Natural killer cell (primary cell): Measurements from ENCODE around the gene APCDD1L. TPM values are rescaled to one million over a fixed set of nuclear protein-coding genes. Genes with fewer than 3 reads are reported as not detected.

Experiments
- ATAC-seq, 3 donors: fragments of 150-1000 bp in 2 of 3; fragments of 200-7000 bp in 1 of 3; cut with Tn5 transposase; 1 replicate in 1 of 3; 2 replicates in 2 of 3; pipeline ENCODE4 v1.10.0; 2021; ENCODE audit warnings: mild to moderate bottlenecking in 2 of 3, moderate library complexity in 2 of 3
- DNase-seq, 2 donors: peaks; one replicate each; pipeline versions ENCODE4 v3.0.0 to v3.0.0-alpha.2; 2013 to 2021; ENCODE audit warnings: mixed read lengths in 1 of 2
- H3K27ac ChIP-seq: one replicate; pipeline ENCODE4 v1.5.1; 2013; ENCODE audit warnings: mild to moderate bottlenecking, low read length
- H3K27me3 ChIP-seq: one replicate; pipeline ENCODE4 v1.6.1; 2013; ENCODE audit warnings: low read length; ENCODE audit not compliant: control insufficient read depth, insufficient read depth
- H3K36me3 ChIP-seq: one replicate; pipeline ENCODE4 v1.6.1; 2013; ENCODE audit warnings: low read length; ENCODE audit not compliant: control insufficient read depth, insufficient read depth
- H3K4me1 ChIP-seq: one replicate; pipeline ENCODE4 v1.6.1; 2013; ENCODE audit warnings: low read length; ENCODE audit not compliant: control insufficient read depth, insufficient read depth
- H3K4me3 ChIP-seq: one replicate; pipeline ENCODE4 v1.5.1; 2013; ENCODE audit warnings: low read length
- H3K9me3 ChIP-seq: one replicate; pipeline ENCODE4 v1.6.1; 2013; ENCODE audit warnings: low read length; ENCODE audit not compliant: control insufficient read depth, insufficient read depth
- H3K27ac Mint-ChIP-seq, 2 donors: one replicate each; pipeline ENCODE4 v1.8.0; 2022; ENCODE audit warnings: mild to moderate bottlenecking in 2 of 2, mixed read lengths in 2 of 2, moderate library complexity in 1 of 2
- H3K27me3 Mint-ChIP-seq, 2 donors: one replicate each; pipeline ENCODE4 v1.8.0; 2022; ENCODE audit warnings: low read depth in 2 of 2, mixed read lengths in 2 of 2
- H3K36me3 Mint-ChIP-seq: one replicate; pipeline ENCODE4 v1.8.0; 2022; ENCODE audit warnings: mixed read lengths
- H3K4me1 Mint-ChIP-seq, 2 donors: one replicate each; pipeline ENCODE4 v1.8.0; 2022; ENCODE audit warnings: mixed read lengths in 2 of 2
- H3K4me3 Mint-ChIP-seq: one replicate; pipeline ENCODE4 v1.8.0; 2022; ENCODE audit warnings: mild to moderate bottlenecking, moderate library complexity, mixed read lengths
- H3K9me3 Mint-ChIP-seq, 2 donors: one replicate each; pipeline ENCODE4 v1.8.0; 2022; ENCODE audit warnings: mixed read lengths in 2 of 2
- CTCF ChIP-seq: fragments of 200-600 bp; IDR thresholded peaks from one replicate; pipeline ENCODE4 v1.8.0; 2022; ENCODE audit warnings: antibody characterized with exemption
- WGBS: methylation state at CpG from one replicate; pipeline ENCODE4 v1.1.7; 2013; ENCODE audit warnings: missing lambda C conversion rate; ENCODE audit not compliant: insufficient coverage; 5-methylcytosine and 5-hydroxymethylcytosine counted together
- intact Hi-C: fragments of 100-400 bp; cut with micrococcal nuclease; formaldehyde crosslinking; loops from one replicate; pipeline ENCODE4 v1.14.2; 2022
- total RNA-seq, 4 donors: library from RNA; stranded (reverse); fragments of 120-200 nt in 1 of 4; gene quantifications; one replicate each; pipeline versions ENCODE4 v1.2.3 to v1.2.4, GENCODE V29; 2013 to 2022

Gene APCDD1L
- total RNA-seq, 3 donors from 2014 or later (not counting 1 experiment from before 2014, with no cell fraction given): not detected

GRCh38 chr20:58424218-58424969 lies 90.8 kb downstream of the APCDD1L start:
- Histone ChIP-seq H3K36me3 (peaks cover 22% of the 10 kb centered on the region), H3K4me1 (no peaks in the 10 kb centered on the region), H3K4me3 (no peak overlapping the region), H3K27me3 (no peaks in the 10 kb centered on the region), H3K27ac (no peak overlapping the region), H3K9me3 (no peaks in the 10 kb centered on the region)
- TF ChIP-seq CTCF: no peak
- peak overlapping the region in 1 of 2 donors; percentile 28 for H3K27ac Mint-ChIP-seq
- ATAC-seq (no peak), DNase-seq (no peak)
- H3K4me1 Mint-ChIP-seq: peaks cover 12 to 23% of the 10 kb centered on the region in 2 donors
- 97% methylated on average over 6 of the region's 6 CpGs for WGBS
- no peaks in the 10 kb centered on the region for H3K36me3 Mint-ChIP-seq
- intact Hi-C loops: no loop called here
- H3K9me3 Mint-ChIP-seq: no peaks in the 10 kb centered on the region
- H3K4me3 Mint-ChIP-seq: no peak overlapping the region
- H3K27me3 Mint-ChIP-seq: no peaks in the 10 kb centered on the region

GRCh38 chr20:58421497-58421850 lies 93.7 kb downstream of the APCDD1L start:
- no peak overlapping the region for H3K4me3 ChIP-seq
- peaks cover 27% of the 10 kb centered on the region for H3K36me3 ChIP-seq
- H3K4me1 ChIP-seq: no peaks in the 10 kb centered on the region
- Mint-ChIP-seq H3K4me3 (no peak overlapping the region), H3K36me3 (no peaks in the 10 kb centered on the region), H3K4me1 (peaks cover 27 to 28% of the 10 kb centered on the region in 2 donors), H3K27me3 (no peaks in the 10 kb centered on the region), H3K9me3 (no peaks in the 10 kb centered on the region), H3K27ac (peak overlapping the region in 1 of 2 donors; percentile 19)
- intact Hi-C loops: no loop called here
- no peak overlapping the region for H3K27ac ChIP-seq
- H3K27me3 ChIP-seq: no peaks in the 10 kb centered on the region
- no peaks in the 10 kb centered on the region for H3K9me3 ChIP-seq
- DNase-seq: no peak
- WGBS: 100% methylated on average over 1 of the region's 1 CpG
- no peak for TF ChIP-seq CTCF
- ATAC-seq: no peak

GRCh38 chr20:58420798-58421496 lies 94.3 kb downstream of the APCDD1L start:
- Histone ChIP-seq H3K9me3 (no peaks in the 10 kb centered on the region), H3K27ac (no peak overlapping the region), H3K4me3 (no peak overlapping the region), H3K4me1 (no peaks in the 10 kb centered on the region), H3K27me3 (no peaks in the 10 kb centered on the region), H3K36me3 (peaks cover 27% of the 10 kb centered on the region)
- H3K27me3 Mint-ChIP-seq: no peaks in the 10 kb centered on the region
- intact Hi-C loops: no loop called here
- DNase-seq (no peak), ATAC-seq (no peak)
- WGBS: 93% methylated on average over 2 of the region's 5 CpGs
- no peaks in the 10 kb centered on the region for H3K36me3 Mint-ChIP-seq
- H3K4me3 Mint-ChIP-seq: no peak overlapping the region
- H3K9me3 Mint-ChIP-seq: no peaks in the 10 kb centered on the region
- peak overlapping the region in 1 of 2 donors; percentile 19 for H3K27ac Mint-ChIP-seq
- peaks cover 32 to 34% of the 10 kb centered on the region in 2 donors for H3K4me1 Mint-ChIP-seq
- TF ChIP-seq CTCF: no peak
